Keratinocyte (primary cell): ENCODE measurements around the gene IST1. TPM values are rescaled to one million over a fixed set of nuclear protein-coding genes. Genes with fewer than 3 reads are reported as not detected.

Experiments
- DNase-seq: peaks from one replicate; pipeline ENCODE4 v3.0.0-alpha.2; 2011; ENCODE audit warnings: low read depth, missing footprints, low spot score
- FAIRE-seq: peaks from 2 replicates; lab custom pipeline; 2011; peaks lifted over from hg19 to GRCh38; lab: Jason Lieb, UNC
- H2AFZ ChIP-seq: 2 replicates; pipeline ENCODE4 v1.6.0; 2012; ENCODE audit warnings: low read length, control low read depth, inconsistent platforms; ENCODE audit not compliant: control insufficient read depth
- H3K27ac ChIP-seq: 2 replicates; pipeline ENCODE4 v1.5.1; 2011; ENCODE audit warnings: low read length; ENCODE audit not compliant: control insufficient read depth, insufficient read depth
- H3K27me3 ChIP-seq: 3 replicates; pipeline ENCODE4 v1.6.0; 2011; ENCODE audit warnings: low read length; ENCODE audit not compliant: control insufficient read depth, insufficient read depth; ENCODE audit errors: extremely low read depth
- H3K36me3 ChIP-seq, 2 experiments: 2 replicates in 1 of 2; 3 replicates in 1 of 2; pipeline ENCODE4 v1.5.1; 2011; ENCODE audit warnings: low read length in 2 of 2, mild to moderate bottlenecking in 1 of 2; ENCODE audit not compliant: control insufficient read depth in 2 of 2, insufficient read depth in 2 of 2; ENCODE audit errors: extremely low read depth in 1 of 2
- H3K4me1 ChIP-seq: 3 replicates; pipeline ENCODE4 v1.5.1; 2011; ENCODE audit warnings: low read length; ENCODE audit not compliant: control insufficient read depth, insufficient read depth; ENCODE audit errors: extremely low read depth
- H3K4me2 ChIP-seq: 3 replicates; pipeline ENCODE4 v1.6.0; 2011; ENCODE audit warnings: low read depth, low read length; ENCODE audit not compliant: control insufficient read depth, insufficient read depth; ENCODE audit errors: extremely low read depth
- H3K4me3 ChIP-seq, 3 experiments: fragments of 200-600 bp in 1 of 3; sonication (generic) in 1 of 3; 2 replicates in 2 of 3; 3 replicates in 1 of 3; pipeline ENCODE4 v1.5.1; 2011 to 2016; ENCODE audit warnings: low read length in 3 of 3, mild to moderate bottlenecking in 3 of 3, control low read depth in 2 of 3, inconsistent platforms in 1 of 3, low read depth in 1 of 3, mixed read lengths in 1 of 3, mixed run types in 1 of 3, moderate library complexity in 1 of 3; ENCODE audit not compliant: control insufficient read depth in 2 of 3, insufficient read depth in 2 of 3; ENCODE audit errors: extremely low read depth in 1 of 3
- H3K79me2 ChIP-seq: 2 replicates; pipeline ENCODE4 v1.6.0; 2012; ENCODE audit warnings: low read length; ENCODE audit not compliant: control insufficient read depth, insufficient read depth
- H3K9ac ChIP-seq: 3 replicates; pipeline ENCODE4 v1.6.0; 2011; ENCODE audit warnings: low read length; ENCODE audit not compliant: control insufficient read depth, insufficient read depth; ENCODE audit errors: extremely low read depth
- H3K9me1 ChIP-seq: 3 replicates; pipeline ENCODE4 v1.6.0; 2011; ENCODE audit warnings: low read length; ENCODE audit not compliant: control insufficient read depth, insufficient read depth; ENCODE audit errors: extremely low read depth
- H3K9me3 ChIP-seq: 2 replicates; pipeline ENCODE4 v1.5.1; 2012; ENCODE audit warnings: low read depth, low read length; ENCODE audit not compliant: control insufficient read depth
- H4K20me1 ChIP-seq: 3 replicates; pipeline ENCODE4 v1.6.0; 2011; ENCODE audit warnings: low read length; ENCODE audit not compliant: control insufficient read depth, insufficient read depth; ENCODE audit errors: extremely low read depth
- EZH2 ChIP-seq: IDR thresholded peaks from one replicate; pipeline ENCODE4 v1.6.1; 2012; ENCODE audit warnings: inconsistent platforms, mild to moderate bottlenecking, low read length, moderate library complexity
- dilution Hi-C: fragments of 300-500 bp; cut with MboI; formaldehyde crosslinking; loops from one replicate; pipeline ENCODE4 v1.7.0; 2020; ENCODE audit warnings: low sequenced_read_pairs; ENCODE audit not compliant: extremely low pct_ligation_motif_present
- polyA plus RNA-seq, 5 experiments: library from polyadenylated mRNA; depleted of rRNA in 3 of 5; stranded (reverse) in 3 of 5; stranded (forward) in 1 of 5; unstranded in 1 of 5; fragments of >200 nt; gene quantifications; 1 replicate in 1 of 5; 2 replicates in 3 of 5; 3 replicates in 1 of 5; pipeline versions ENCODE4 v1.2.1 to v1.2.3, GENCODE V29; 2011 to 2012; ENCODE audit warnings: missing spikeins in 2 of 5, low read depth in 1 of 5, low replicate concordance in 1 of 5
- TF ChIP-seq, protein P1 (sequence below), 3 experiments: IDR thresholded peaks in 1 of 3; conservative IDR thresholded peaks in 1 of 3; optimal IDR thresholded peaks in 1 of 3; 2 replicates in 2 of 3; 3 replicates in 1 of 3; pipeline versions ENCODE3 to v1.5.1; 2011; ENCODE audit warnings: low read length in 3 of 3, mild to moderate bottlenecking in 3 of 3, moderate library complexity in 2 of 3, control low read depth in 1 of 3, inconsistent platforms in 1 of 3; ENCODE audit not compliant: insufficient read depth in 2 of 3; ENCODE audit errors: extremely low read depth in 1 of 3

IST1 gene
- polyA plus RNA-seq, 1 donor (not counting 4 experiments of a cell fraction or from before 2014, with no cell fraction given), result 188 TPM

DNA sequence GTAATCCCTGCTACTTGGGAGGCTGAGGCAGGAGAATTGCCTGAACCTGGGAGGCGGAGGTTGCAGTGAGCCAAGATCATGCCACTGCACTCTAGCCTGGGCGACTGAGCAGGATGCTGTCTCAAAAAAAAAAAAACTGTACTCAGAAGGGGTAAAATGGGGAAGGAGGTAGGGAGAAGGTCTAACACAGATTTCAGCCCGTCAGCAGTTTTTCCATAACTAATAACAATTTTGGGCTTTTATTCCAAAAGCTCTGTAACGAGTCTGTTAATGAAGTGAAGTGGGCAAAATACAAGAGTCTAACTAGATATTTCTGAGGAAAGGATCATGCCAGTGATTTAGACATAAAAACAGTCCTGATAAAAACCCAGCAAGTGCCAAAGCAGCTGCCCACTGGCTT, 22.1 kb upstream of the IST1 start:
- H3K27ac ChIP-seq, result no peak overlapping the region
- no peaks in the 10 kb centered on the region for H3K9me1 ChIP-seq
- H3K4me3 ChIP-seq, result no peak overlapping the region
- FAIRE-seq (no peak), DNase-seq (no peak)
- H4K20me1 ChIP-seq, result no peaks in the 10 kb centered on the region
- dilution Hi-C loops, result no loop called here
- no peak for TF ChIP-seq EZH2
- TF ChIP-seq, protein P1, sequence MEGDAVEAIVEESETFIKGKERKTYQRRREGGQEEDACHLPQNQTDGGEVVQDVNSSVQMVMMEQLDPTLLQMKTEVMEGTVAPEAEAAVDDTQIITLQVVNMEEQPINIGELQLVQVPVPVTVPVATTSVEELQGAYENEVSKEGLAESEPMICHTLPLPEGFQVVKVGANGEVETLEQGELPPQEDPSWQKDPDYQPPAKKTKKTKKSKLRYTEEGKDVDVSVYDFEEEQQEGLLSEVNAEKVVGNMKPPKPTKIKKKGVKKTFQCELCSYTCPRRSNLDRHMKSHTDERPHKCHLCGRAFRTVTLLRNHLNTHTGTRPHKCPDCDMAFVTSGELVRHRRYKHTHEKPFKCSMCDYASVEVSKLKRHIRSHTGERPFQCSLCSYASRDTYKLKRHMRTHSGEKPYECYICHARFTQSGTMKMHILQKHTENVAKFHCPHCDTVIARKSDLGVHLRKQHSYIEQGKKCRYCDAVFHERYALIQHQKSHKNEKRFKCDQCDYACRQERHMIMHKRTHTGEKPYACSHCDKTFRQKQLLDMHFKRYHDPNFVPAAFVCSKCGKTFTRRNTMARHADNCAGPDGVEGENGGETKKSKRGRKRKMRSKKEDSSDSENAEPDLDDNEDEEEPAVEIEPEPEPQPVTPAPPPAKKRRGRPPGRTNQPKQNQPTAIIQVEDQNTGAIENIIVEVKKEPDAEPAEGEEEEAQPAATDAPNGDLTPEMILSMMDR (optimal IDR thresholded peaks at IDR 0.05 in 1 of 3, IDR thresholded peaks at IDR 0.05 in 1 of 3, conservative IDR thresholded peaks at IDR 0.05 in 1 of 3; ENCODE audit: extremely low read depth in 1 of 3, insufficient read depth in 2 of 3, low read length in 3 of 3), result no peak
- H3K9me3 ChIP-seq, result no peaks in the 10 kb centered on the region
- no peak overlapping the region for H3K9ac ChIP-seq
- no peaks in the 10 kb centered on the region for H3K79me2 ChIP-seq
- H3K4me2 ChIP-seq, result no peak overlapping the region
- H3K4me1 ChIP-seq, result no peaks in the 10 kb centered on the region
- H3K27me3 ChIP-seq, result no peaks in the 10 kb centered on the region
- peaks cover 0 to 2% of the 10 kb centered on the region in 2 experiments for H3K36me3 ChIP-seq
- H2AFZ ChIP-seq, result no peak overlapping the region

DNA sequence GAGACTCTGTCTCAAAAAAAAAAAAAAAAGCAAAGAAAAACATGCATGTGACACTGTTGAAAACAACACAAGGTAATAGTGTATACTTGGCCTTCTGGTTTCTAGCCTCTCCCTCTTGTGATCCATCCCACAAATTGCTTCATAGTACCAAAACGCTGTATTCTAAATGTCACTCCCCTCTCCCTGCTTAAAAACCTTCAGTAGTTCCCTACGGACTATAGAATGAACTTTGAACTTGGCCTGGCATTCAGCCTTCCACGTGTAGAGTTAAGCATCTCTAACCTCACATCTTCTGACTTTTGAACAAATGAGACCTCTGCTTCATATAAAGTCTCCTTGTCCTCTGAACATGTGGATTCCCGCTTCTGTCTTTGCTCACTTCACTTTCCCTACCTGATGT, 16.4 kb upstream of the IST1 start:
- Histone ChIP-seq H3K4me1 (peaks cover 10% of the 10 kb centered on the region), H3K27ac (no peak overlapping the region), H3K79me2 (no peaks in the 10 kb centered on the region), H3K9me3 (no peaks in the 10 kb centered on the region), H4K20me1 (no peaks in the 10 kb centered on the region), H3K9me1 (no peaks in the 10 kb centered on the region), H3K4me2 (no peak overlapping the region), H2AFZ (no peak overlapping the region), H3K36me3 (peaks cover 0 to 2% of the 10 kb centered on the region in 2 experiments), H3K9ac (no peak overlapping the region), H3K4me3 (no peak overlapping the region), H3K27me3 (no peaks in the 10 kb centered on the region)
- FAIRE-seq (no peak), DNase-seq (no peak)
- dilution Hi-C loops, result no loop called here
- TF ChIP-seq EZH2, result no peak
- TF ChIP-seq, protein P1 (optimal IDR thresholded peaks at IDR 0.05 in 1 of 3, IDR thresholded peaks at IDR 0.05 in 1 of 3, conservative IDR thresholded peaks at IDR 0.05 in 1 of 3; ENCODE audit: extremely low read depth in 1 of 3, insufficient read depth in 2 of 3, low read length in 3 of 3), result no peak
